ENCODE results near the gene EIF4G3. TPM values are rescaled to one million over a fixed set of nuclear protein-coding genes. Genes with fewer than 3 reads are reported as not detected.
"Not testable (repeated sequence)": the region's sequence is repeated elsewhere in the genome, so short reads cannot be mapped to it uniquely, and the experiment has no call there.

Gene EIF4G3
- total and polyA plus RNA-seq, 2 of the 8 experiments (the other 6 are each of a cell fraction or from before 2014, with no cell fraction given), result 47.5 to 66.6 TPM

- FAIRE-seq; H3K56ac ChIP-seq (replicated peaks; ENCODE audit: insufficient read length, low read depth, low read length); H3K4me1 ChIP-seq (replicated peaks in 1 of 4; ENCODE audit: control insufficient read depth in 3 of 4, insufficient read depth in 4 of 4, low read length in 3 of 4); H2BK20ac ChIP-seq (ENCODE audit: low read length); H3K4ac ChIP-seq (replicated peaks; ENCODE audit: insufficient read length, low read depth, low read length); H3K23ac ChIP-seq (ENCODE audit: insufficient read length); H3K4me2 ChIP-seq (ENCODE audit: insufficient read depth in 1 of 2, low read depth in 2 of 2, low read length in 2 of 2); H3K9me3 ChIP-seq (ENCODE audit: insufficient read depth in 2 of 2, low read depth in 1 of 2, low read length in 1 of 2); H3K9ac ChIP-seq (replicated peaks in 1 of 4; ENCODE audit: extremely low read depth in 1 of 4, low read depth in 3 of 4, low read length in 3 of 4); DNase-seq (ENCODE audit: low read depth in 1 of 2, low spot score in 2 of 2); H3K27ac ChIP-seq (ENCODE audit: low read depth, low read length); H2BK5ac ChIP-seq (ENCODE audit: low read depth, low read length); H2AFZ ChIP-seq (ENCODE audit: low read length); H3K14ac ChIP-seq (ENCODE audit: insufficient read length); H2BK120ac ChIP-seq (replicated peaks; ENCODE audit: low read depth, low read length); POLR2A ChIA-PET (ENCODE audit: partially characterized antibody); H3K79me2 ChIP-seq (ENCODE audit: control insufficient read depth in 1 of 2, insufficient read depth in 2 of 2, low read length in 2 of 2); H4K8ac ChIP-seq (ENCODE audit: extremely low read depth, insufficient read depth, low read length); H3K79me1 ChIP-seq (ENCODE audit: low read depth, low read length); H3K27me3 ChIP-seq (replicated peaks in 1 of 4; ENCODE audit: control insufficient read depth in 3 of 4, extremely low read depth in 1 of 4, insufficient read depth in 3 of 4, low read length in 3 of 4); H3K36me3 ChIP-seq (ENCODE audit: control insufficient read depth in 2 of 4, insufficient read depth in 4 of 4, low read length in 3 of 4); H2BK15ac ChIP-seq (ENCODE audit: low read length); H2BK12ac ChIP-seq (ENCODE audit: low read depth, low read length); H3K4me3 ChIP-seq (ENCODE audit: extremely low read depth in 1 of 4, insufficient read depth in 2 of 4, low read depth in 3 of 4, low read length in 4 of 4); H3K18ac ChIP-seq (ENCODE audit: extremely low read depth, low read length); H4K91ac ChIP-seq (replicated peaks; ENCODE audit: insufficient read length, low read length); H4K20me1 ChIP-seq (replicated peaks in 1 of 2; ENCODE audit: control insufficient read depth in 1 of 2, insufficient read depth in 2 of 2, low read length in 2 of 2); H4K5ac ChIP-seq (ENCODE audit: insufficient read length, low read depth, low read length); H2AK5ac ChIP-seq (ENCODE audit: low read depth, low read length); H3K23me2 ChIP-seq (ENCODE audit: low read depth, low read length): not testable (repeated sequence)
- 82% methylated on average over 6 of the region's 6 CpGs; no CpG with 5 or more reads in 1 of the 2 experiments for WGBS, 2 experiments (ENCODE audit: extremely low coverage in 1 of 2, insufficient coverage in 1 of 2, insufficient read length in 1 of 2, insufficient replicate concordance in 2 of 2, low coverage in 1 of 2, low lambda C conversion rate in 2 of 2, missing lambda C conversion rate in 1 of 2)
- CTCF ChIA-PET (ENCODE audit: partially characterized antibody), result interaction anchor here (1.4 to 1.6 kb wide), 2 partner anchors 9 to 37 kb away, joined by 3 to 7 read pairs; no protein-coding TSS in a partner anchor
Measured at GRCh38 chr1:21208137-21208700, 31.5 kb upstream of the EIF4G3 start.
